ENCODE results near the gene MUC4.

GRCh38 chr3:195853036-195853435, 41.3 kb upstream of the MUC4 start:
- TF ChIP-seq POLR2A (IDR thresholded peaks at IDR 0.05; ENCODE audit: low read depth, low read length) (no peak), TAF1 (IDR thresholded peaks at IDR 0.05; ENCODE audit: low read depth, low read length) (no peak), PAX5 (IDR thresholded peaks at IDR 0.05; ENCODE audit: insufficient read depth, low read length, severe bottlenecking) (no peak)

All from GM12891 (cell line).